Fibroblast of pulmonary artery (primary cell): ENCODE data around the gene ZNF333.

ENCODE experiments used
- DNase-seq: peaks from one replicate; pipeline ENCODE4 v3.0.0-alpha.2; 2010; ENCODE audit warnings: low read depth
- H3K4me3 ChIP-seq: replicated peaks from 2 replicates; pipeline ENCODE4 v1.5.1; 2011; ENCODE audit warnings: low read depth, mild to moderate bottlenecking, control low read depth, low read length, moderate library complexity
- TF ChIP-seq, protein P1 (sequence below): IDR thresholded peaks from 2 replicates; pipeline ENCODE4 v1.5.1; 2011; ENCODE audit warnings: mild to moderate bottlenecking, control low read depth, low read length, inconsistent platforms; ENCODE audit errors: missing control alignments

Gene ZNF333

DNA sequence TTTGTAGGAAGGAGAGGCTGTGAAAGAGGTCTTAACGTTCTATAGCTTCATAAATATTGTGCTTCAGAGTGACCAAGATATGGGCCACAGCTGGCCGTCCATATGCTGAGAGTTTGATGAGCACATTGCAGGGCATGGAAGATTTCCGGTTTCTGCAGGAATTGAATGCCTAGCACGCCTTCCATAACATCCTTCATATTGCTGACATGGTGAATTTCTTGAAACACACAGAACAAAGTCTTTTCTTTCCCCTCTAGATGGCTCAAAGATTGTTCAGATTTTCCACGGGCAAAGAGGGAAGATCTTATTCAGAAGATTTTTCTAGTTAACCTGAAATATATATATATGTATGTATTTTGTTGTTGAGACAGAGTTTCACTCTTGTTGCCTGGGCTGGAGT, 46.1 kb downstream of the ZNF333 start:
- TF ChIP-seq, protein P1, sequence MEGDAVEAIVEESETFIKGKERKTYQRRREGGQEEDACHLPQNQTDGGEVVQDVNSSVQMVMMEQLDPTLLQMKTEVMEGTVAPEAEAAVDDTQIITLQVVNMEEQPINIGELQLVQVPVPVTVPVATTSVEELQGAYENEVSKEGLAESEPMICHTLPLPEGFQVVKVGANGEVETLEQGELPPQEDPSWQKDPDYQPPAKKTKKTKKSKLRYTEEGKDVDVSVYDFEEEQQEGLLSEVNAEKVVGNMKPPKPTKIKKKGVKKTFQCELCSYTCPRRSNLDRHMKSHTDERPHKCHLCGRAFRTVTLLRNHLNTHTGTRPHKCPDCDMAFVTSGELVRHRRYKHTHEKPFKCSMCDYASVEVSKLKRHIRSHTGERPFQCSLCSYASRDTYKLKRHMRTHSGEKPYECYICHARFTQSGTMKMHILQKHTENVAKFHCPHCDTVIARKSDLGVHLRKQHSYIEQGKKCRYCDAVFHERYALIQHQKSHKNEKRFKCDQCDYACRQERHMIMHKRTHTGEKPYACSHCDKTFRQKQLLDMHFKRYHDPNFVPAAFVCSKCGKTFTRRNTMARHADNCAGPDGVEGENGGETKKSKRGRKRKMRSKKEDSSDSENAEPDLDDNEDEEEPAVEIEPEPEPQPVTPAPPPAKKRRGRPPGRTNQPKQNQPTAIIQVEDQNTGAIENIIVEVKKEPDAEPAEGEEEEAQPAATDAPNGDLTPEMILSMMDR: no peak
- no peak for DNase-seq
- H3K4me3 ChIP-seq: no peak overlapping the region

- DNase-seq: no peak
- H3K4me3 ChIP-seq: no peak overlapping the region
Observed at GRCh38 chr19:14746886-14747285, 57.0 kb downstream of the ZNF333 start.

DNA sequence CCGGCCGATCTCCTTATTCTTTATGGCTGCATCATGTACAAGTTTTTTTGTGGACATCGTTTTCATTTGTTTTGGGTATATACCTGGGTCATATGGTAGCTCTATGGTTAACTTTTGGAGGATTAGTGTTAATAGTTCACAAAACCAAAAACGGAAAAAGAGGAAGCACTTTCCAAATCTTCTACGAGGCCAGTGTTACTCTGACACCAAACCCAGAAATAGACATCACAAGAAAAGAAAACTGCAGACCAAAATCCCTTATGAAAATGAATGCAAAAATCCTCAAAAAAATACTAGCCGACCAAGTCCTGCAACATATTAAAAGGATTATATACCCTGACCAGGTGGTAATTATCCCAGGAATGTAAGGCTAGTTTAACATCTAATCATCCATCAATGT, 58.8 kb downstream of the ZNF333 start:
- no peak overlapping the region for H3K4me3 ChIP-seq
- no peak for DNase-seq
- TF ChIP-seq, protein P1: no peak

More at GRCh38 chr19:14746886-14747285, 57.0 kb downstream of the ZNF333 start:
- TF ChIP-seq, protein P1: no peak

DNA sequence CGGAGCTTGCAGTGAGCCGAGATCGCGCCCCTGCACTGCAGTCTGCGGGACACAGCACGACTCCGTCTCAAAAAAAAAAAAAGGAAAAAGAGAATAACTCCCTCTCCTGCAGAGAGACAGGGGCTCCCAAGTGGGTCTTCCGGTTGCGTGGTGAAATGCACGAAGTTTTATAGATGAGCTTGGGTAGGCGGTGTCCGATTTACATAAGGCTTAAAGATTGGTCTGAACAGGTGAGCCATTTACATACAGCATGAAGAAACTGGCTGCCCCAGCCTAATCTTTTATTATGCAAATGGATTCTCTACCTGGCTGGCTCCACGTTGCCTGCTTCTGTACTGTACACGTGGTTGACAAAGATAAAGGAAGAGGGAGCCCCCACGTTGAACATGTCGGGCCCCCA, 69.0 kb downstream of the ZNF333 start:
- DNase-seq: no peak
- TF ChIP-seq, protein P1: no peak
- H3K4me3 ChIP-seq: no peak overlapping the region

DNA sequence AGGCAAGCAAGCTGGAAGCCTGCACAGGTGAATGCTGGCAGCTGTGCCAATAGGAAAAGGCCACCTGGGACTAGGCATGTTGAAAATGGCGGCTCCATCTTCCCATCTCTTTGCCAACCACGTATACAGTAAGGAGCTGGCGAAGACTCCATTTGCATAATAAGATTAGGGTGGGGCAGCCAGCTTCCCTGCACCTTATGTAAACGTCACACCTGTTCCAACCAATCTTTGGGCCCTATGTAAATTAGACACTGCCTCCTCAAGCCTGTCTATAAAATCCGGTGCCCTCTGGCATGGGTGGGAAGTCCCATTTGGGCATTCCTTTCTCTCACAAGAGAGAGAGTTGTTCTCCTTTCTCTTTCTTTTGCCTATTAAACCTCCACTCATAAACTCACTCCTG, 71.8 kb downstream of the ZNF333 start:
- DNase-seq: no peak
- TF ChIP-seq, protein P1: no peak
- H3K4me3 ChIP-seq: no peak overlapping the region

DNA sequence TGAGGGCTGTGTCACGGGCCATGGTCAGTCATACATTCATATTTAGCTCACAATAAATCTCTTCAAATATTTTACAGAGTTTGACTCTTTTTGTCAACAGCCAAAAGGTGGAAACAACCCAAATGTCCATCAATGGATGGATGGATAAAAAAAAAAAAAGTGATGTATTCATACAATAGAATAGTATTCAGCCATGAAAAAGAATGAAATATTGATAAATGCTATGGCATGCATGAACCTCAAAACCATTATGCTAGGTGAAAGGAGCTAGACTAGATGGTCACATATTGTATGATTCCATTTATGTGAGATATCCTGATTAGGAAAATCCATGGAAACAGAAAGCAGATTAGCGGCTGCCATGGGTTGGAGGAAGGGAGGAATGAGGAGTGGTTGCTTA, 72.3 kb downstream of the ZNF333 start:
- no peak overlapping the region for H3K4me3 ChIP-seq
- TF ChIP-seq, protein P1: no peak
- no peak for DNase-seq

DNA sequence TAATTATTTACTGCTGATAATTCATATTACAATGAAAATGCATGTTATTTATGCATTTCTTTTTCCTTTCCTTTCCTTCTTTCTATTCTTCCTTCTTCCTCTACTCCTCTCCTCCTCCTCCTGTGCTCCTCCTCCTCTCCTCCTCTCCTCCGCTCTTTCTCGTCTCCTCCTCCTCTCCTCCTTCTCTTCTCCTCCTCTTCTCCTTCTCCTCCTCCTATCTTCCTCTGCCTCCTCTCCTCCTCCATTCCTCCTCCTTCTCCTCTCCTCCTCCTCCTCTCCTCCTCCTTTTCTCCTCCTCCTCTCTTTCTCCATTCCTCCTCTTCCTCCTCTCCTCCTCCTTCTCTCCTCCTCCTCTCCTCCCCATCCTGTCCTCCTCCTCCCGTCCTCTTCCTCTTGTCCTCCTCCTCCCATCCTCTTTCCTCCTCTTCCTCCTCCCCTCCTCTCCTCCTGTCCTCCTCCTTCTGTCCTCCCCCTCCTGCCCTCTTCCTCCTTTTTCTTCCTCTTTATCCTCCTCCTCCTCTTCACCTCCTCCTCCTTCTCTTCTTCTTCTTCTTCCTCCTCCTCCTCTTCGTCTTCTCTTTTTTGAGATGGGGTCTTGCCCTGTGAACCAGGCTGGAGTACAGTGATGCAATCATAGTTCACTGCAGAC, 73.8 kb downstream of the ZNF333 start:
- no peak for DNase-seq
- no peak overlapping the region for H3K4me3 ChIP-seq

More for the DNA sequence above, 73.8 kb downstream of the ZNF333 start:
- TF ChIP-seq, protein P1: no peak
